Transverse colon (tissue), 4 donors: ENCODE measurements around the gene CRELD2. TPM values are rescaled to one million over a fixed set of nuclear protein-coding genes. Genes with fewer than 3 reads are reported as not detected.

Experiments used
- DNase-seq: peaks from one replicate; pipeline ENCODE4 v3.0.0-alpha.2; 2019
- H3K27ac ChIP-seq, 4 donors: fragments of 200-600 bp; sonication (generic); 2 replicates each; pipeline ENCODE4 v1.5.1; 2016 to 2018; ENCODE audit warnings: inconsistent platforms in 4 of 4
- H3K27me3 ChIP-seq: fragments of 200-600 bp; sonication (generic); 2 replicates; pipeline ENCODE4 v1.5.1; 2017; ENCODE audit warnings: inconsistent platforms
- H3K36me3 ChIP-seq, 4 donors: fragments of 200-600 bp; sonication (generic); 2 replicates each; pipeline ENCODE4 v1.5.1; 2017 to 2019; ENCODE audit warnings: inconsistent platforms in 4 of 4
- H3K4me1 ChIP-seq, 4 donors: fragments of 200-600 bp; sonication (generic); 2 replicates each; pipeline ENCODE4 v1.5.1; 2017 to 2020; ENCODE audit warnings: inconsistent platforms in 4 of 4
- H3K4me3 ChIP-seq, 4 donors: fragments of 200-600 bp; sonication (generic); 1 replicate in 1 of 4; 2 replicates in 3 of 4; pipeline versions ENCODE4 v1.5.1 to v1.6.1; 2017 to 2019; ENCODE audit warnings: inconsistent platforms in 4 of 4
- H3K9me3 ChIP-seq, 2 donors: fragments of 200-600 bp; sonication (generic); 2 replicates each; pipeline ENCODE4 v1.5.1; 2017 to 2019; ENCODE audit warnings: inconsistent platforms in 2 of 2
- EP300 ChIP-seq: sonication (generic); formaldehyde crosslinking; IDR thresholded peaks from one replicate; pipeline ENCODE4 v1.6.1; 2017; ENCODE audit warnings: antibody characterized with exemption, low read depth
- POLR2A ChIP-seq: fragments of 450-650 bp; IDR thresholded peaks from one replicate; pipeline ENCODE4 v1.6.1; 2016; ENCODE audit warnings: antibody characterized with exemption, mild to moderate bottlenecking, moderate library complexity
- POLR2AphosphoS5 ChIP-seq, 3 donors: sonication (generic); formaldehyde crosslinking; IDR thresholded peaks; one replicate each; pipeline ENCODE4 v1.6.1; 2016; ENCODE audit warnings: antibody characterized with exemption in 3 of 3
- WGBS, 2 donors: methylation state at CpG; one replicate each; pipeline ENCODE4 v1.1.5; 2018; ENCODE audit warnings: low coverage in 1 of 2; 5-methylcytosine and 5-hydroxymethylcytosine counted together
- in situ Hi-C, 4 donors: fragments of 200-750 bp; cut with MboI; loops; one replicate each; pipeline versions ENCODE4 v1.15.0 to v1.15.1; 2017; ENCODE audit warnings: low sequenced_read_pairs in 3 of 4, low pct_ligation_motif_present in 1 of 4, low pct_unique_long_range_greater_than_20kb in 1 of 4
- intact Hi-C: fragments of 100-400 bp; cut with DNase I; formaldehyde crosslinking; loops from one replicate; pipeline ENCODE4 v1.15.1; 2023; ENCODE audit warnings: low total_unique reads
- total RNA-seq, 4 donors: library from RNA; depleted of rRNA; stranded (reverse); fragments of >200 nt; gene quantifications; one replicate each; pipeline ENCODE4 v1.1.0, GENCODE V29; 2016
- TF ChIP-seq, protein P1 (sequence below), 5 experiments: fragments of 200-600 bp in 3 of 5; fragments of 450-650 bp in 2 of 5; sonication (generic) in 3 of 5; IDR thresholded peaks; 1 replicate in 2 of 5; 2 replicates in 3 of 5; pipeline ENCODE4 v1.5.1; 2016 to 2017; ENCODE audit warnings: antibody characterized with exemption in 5 of 5, inconsistent platforms in 3 of 5, mild to moderate bottlenecking in 2 of 5, moderate library complexity in 1 of 5

CRELD2 gene
- total RNA-seq, 4 donors from 2014 or later: 31.0 to 37.9 (median 36.4) TPM

DNA sequence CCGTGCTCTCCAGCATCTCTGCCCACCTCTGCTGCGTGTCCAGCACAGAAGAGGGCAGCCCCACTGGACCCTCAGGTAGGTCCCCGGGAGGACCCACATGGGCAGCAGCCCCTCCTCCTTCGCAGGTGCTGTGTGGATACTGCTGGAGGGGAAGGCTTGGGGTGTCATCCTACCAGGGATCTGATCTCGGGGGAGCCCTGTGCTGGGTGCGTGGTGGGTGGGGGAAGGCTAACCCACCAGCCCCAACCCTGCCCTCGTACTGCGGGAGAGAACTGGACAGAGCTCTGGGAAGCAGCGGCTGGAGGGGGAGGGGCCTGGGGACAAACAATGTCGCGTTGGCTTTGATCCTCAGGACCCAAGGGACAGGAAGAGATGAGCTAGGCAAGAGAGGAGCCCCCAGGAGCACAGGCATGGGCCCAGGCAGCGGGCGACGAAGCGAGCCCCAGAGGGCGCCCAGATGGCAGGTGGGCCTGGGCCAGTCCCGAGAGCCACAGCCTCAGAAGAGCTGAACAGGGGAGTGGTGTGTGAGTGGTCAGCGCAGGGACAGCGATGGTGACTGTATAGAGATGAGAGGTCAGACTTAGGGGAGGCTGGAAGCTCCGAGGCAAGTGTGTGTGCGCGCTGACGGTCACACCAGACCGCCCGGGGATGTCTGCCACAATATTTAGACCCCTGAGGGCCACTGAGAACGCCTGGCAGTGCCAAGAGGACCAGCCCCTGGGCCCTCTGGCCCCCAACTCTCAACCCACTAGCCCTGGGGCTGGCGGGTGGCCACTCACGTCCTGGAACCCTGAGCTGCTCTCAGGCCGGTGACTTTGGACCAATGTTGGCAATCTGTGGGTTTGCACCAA is 40.7 kb downstream of the CRELD2 start:
- DNase-seq: peak; percentile 26
- WGBS, 2 donors: 80 to 100% methylated on average over 1 to 29 of the region's 29 CpGs
- H3K4me1 ChIP-seq: peaks cover 9 to 37% (median 31%) of the 10 kb centered on the region in 4 donors
- intact Hi-C loops (loop anchor here (2.0 kb wide), 1 partner anchor 20 kb away; no protein-coding TSS in a partner anchor), in situ Hi-C loops (loop anchor here in 1 of 4 donors (25.0 kb wide), 1 partner anchor 97 kb away; the partner anchor contains the start of gene ZBED4)
- H3K36me3 ChIP-seq: peaks cover 0 to 13% (median 8%) of the 10 kb centered on the region in 4 donors
- H3K9me3 ChIP-seq: no peaks in the 10 kb centered on the region
- TF ChIP-seq POLR2AphosphoS5 (IDR thresholded peaks at IDR 0.05): no peak
- peak overlapping the region in 3 of 4 donors; percentile 86 to 99 (median 97) for H3K4me3 ChIP-seq
- no peaks in the 10 kb centered on the region for H3K27me3 ChIP-seq
- peak overlapping the region; percentile 93 to 95 (median 94) for H3K27ac ChIP-seq

- peak overlapping the region; percentile 93 to 95 (median 94) for H3K27ac ChIP-seq
- H3K9me3 ChIP-seq: no peaks in the 10 kb centered on the region
- WGBS, 2 donors: 3% methylated on average over 10 of the region's 21 CpGs; no CpG with 5 or more reads in 1 of the 2 donors
- DNase-seq: peak; percentile 73
- in situ Hi-C loops (loop anchor here in 1 of 4 donors (25.0 kb wide), 1 partner anchor 97 kb away; the partner anchor contains the start of gene ZBED4), intact Hi-C loops (loop anchor here (2.0 kb wide), 1 partner anchor 21 kb away; no protein-coding TSS in a partner anchor)
- H3K4me1 ChIP-seq: peaks cover 14 to 39% (median 37%) of the 10 kb centered on the region in 4 donors
- no peaks in the 10 kb centered on the region for H3K27me3 ChIP-seq
- peak overlapping the region; percentile 31 to 99 (median 92) for H3K4me3 ChIP-seq
- H3K36me3 ChIP-seq: peaks cover 0 to 13% (median 8%) of the 10 kb centered on the region in 4 donors
- TF ChIP-seq, protein P1, sequence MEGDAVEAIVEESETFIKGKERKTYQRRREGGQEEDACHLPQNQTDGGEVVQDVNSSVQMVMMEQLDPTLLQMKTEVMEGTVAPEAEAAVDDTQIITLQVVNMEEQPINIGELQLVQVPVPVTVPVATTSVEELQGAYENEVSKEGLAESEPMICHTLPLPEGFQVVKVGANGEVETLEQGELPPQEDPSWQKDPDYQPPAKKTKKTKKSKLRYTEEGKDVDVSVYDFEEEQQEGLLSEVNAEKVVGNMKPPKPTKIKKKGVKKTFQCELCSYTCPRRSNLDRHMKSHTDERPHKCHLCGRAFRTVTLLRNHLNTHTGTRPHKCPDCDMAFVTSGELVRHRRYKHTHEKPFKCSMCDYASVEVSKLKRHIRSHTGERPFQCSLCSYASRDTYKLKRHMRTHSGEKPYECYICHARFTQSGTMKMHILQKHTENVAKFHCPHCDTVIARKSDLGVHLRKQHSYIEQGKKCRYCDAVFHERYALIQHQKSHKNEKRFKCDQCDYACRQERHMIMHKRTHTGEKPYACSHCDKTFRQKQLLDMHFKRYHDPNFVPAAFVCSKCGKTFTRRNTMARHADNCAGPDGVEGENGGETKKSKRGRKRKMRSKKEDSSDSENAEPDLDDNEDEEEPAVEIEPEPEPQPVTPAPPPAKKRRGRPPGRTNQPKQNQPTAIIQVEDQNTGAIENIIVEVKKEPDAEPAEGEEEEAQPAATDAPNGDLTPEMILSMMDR (IDR thresholded peaks at IDR 0.05): peak in 2 of 5 experiments; percentile 34 to 55
- TF ChIP-seq POLR2AphosphoS5 (IDR thresholded peaks at IDR 0.05) (no peak), EP300 (peak; percentile 25), POLR2A (no peak)
Observed at GRCh38 chr22:49959782-49960158, 41.3 kb downstream of the CRELD2 start.

DNA sequence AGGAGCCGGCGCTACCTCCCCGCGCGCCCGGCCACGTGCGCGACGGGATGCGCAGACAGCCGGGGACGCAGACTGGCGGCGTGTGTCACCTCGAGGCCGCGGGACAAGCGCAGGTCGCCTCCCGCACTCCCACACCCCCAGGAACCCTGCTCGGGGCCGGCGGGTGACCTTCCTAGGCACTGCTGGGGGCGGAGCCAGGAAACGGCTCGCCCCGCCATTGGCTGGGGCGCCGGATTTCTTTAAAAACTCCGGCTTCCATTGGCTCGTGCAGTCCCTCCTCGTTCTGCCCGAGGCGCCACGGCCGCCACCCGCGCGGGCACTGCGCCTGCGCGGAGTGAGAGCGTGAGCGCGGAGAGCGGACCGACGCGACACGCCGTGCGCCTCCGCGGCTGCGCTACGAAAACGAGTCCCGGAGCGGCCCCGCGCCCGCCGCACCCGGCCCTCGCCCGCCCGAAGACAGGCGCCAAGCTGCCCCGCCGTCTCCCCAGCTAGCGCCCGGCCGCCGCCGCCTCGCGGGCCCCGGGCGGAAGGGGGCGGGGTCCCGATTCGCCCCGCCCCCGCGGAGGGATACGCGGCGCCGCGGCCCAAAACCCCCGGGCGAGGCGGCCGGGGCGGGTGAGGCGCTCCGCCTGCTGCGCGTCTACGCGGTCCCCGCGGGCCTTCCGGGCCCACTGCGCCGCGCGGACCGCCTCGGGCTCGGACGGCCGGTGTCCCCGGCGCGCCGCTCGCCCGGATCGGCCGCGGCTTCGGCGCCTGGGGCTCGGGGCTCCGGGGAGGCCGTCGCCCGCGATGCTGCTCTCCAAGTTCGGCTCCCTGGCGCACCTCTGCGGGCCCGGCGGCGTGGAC is 41.9 kb downstream of the CRELD2 start, which contains the start of gene PIM3:
Gene PIM3 (plus strand): TSS at position 614 of the 846 bp plus-strand sequence. CDS start 176 bp downstream, at position 790.
- 0% methylated on average over 49 of the region's 137 CpGs; no CpG with 5 or more reads in 1 of the 2 donors for WGBS, 2 donors
- Histone ChIP-seq H3K27ac (peak within 1 kb of the TSS; percentile 93 to 95 (median 94)), H3K4me3 (peak within 1 kb of the TSS; percentile 86 to 99 (median 94)), H3K9me3 (no peaks in the 10 kb centered on the region), H3K4me1 (peaks cover 17 to 43% (median 40%) of the 10 kb centered on the region in 4 donors), H3K27me3 (no peaks in the 10 kb centered on the region), H3K36me3 (peaks cover 0 to 13% (median 8%) of the 10 kb centered on the region in 4 donors)
- intact Hi-C loops (no loop called here), in situ Hi-C loops (loop anchor here in 1 of 4 donors (25.0 kb wide), 1 partner anchor 98 kb away; the partner anchor contains the start of gene ZBED4)
- peak; percentile 97 for TF ChIP-seq POLR2A
- TF ChIP-seq, protein P1 (IDR thresholded peaks at IDR 0.05): peak in 2 of 5 experiments; percentile 7 to 16
- no peak for TF ChIP-seq EP300
- TF ChIP-seq POLR2AphosphoS5 (IDR thresholded peaks at IDR 0.05): peak; percentile 88 to 98 (median 97)
- peak; percentile 97 for DNase-seq

GRCh38 chr22:49961005-49961600 is 42.7 kb downstream of the CRELD2 start:
- H3K4me1 ChIP-seq: peaks cover 18 to 47% (median 45%) of the 10 kb centered on the region in 4 donors

More at GRCh38 chr22:49961005-49961600, 42.7 kb downstream of the CRELD2 start:
- TF ChIP-seq POLR2AphosphoS5 (IDR thresholded peaks at IDR 0.05) (no peak), POLR2A (no peak), EP300 (no peak)
- TF ChIP-seq, protein P1 (IDR thresholded peaks at IDR 0.05): no peak
- peak overlapping the region; percentile 93 to 95 (median 94) for H3K27ac ChIP-seq
- in situ Hi-C loops (loop anchor here in 1 of 4 donors (25.0 kb wide), 1 partner anchor 99 kb away; the partner anchor contains the start of gene ZBED4), intact Hi-C loops (no loop called here)
- H3K36me3 ChIP-seq: peaks cover 0 to 13% (median 8%) of the 10 kb centered on the region in 4 donors
- peak; percentile 55 for DNase-seq
- H3K4me3 ChIP-seq: peak overlapping the region; percentile 86 to 99 (median 94)
- no peaks in the 10 kb centered on the region for H3K27me3 ChIP-seq
- no peaks in the 10 kb centered on the region for H3K9me3 ChIP-seq
- WGBS, 2 donors: 0% methylated on average over 6 of the region's 84 CpGs; no CpG with 5 or more reads in 1 of the 2 donors
